Smooth muscle cell (in vitro differentiated cells): ENCODE measurements around the gene FUT2. TPM values are rescaled to one million over a fixed set of nuclear protein-coding genes. Genes with fewer than 3 reads are reported as not detected.

ENCODE experiments used
- DNase-seq: peaks from one replicate; lab custom pipeline; 2025; ENCODE audit not compliant: unreplicated experiment; lab: John Stamatoyannopoulos, UW
- H2AFZ ChIP-seq: fragments of 200-600 bp; sonication (generic); 2 replicates; pipeline ENCODE4 v1.6.0; 2016; ENCODE audit warnings: antibody characterized with exemption, low read depth, mild to moderate bottlenecking
- H3F3A ChIP-seq: fragments of 200-600 bp; sonication (generic); 2 replicates; pipeline ENCODE4 v1.6.0; 2017; ENCODE audit warnings: antibody characterized with exemption, low read depth
- H3K27ac ChIP-seq: fragments of 200-600 bp; sonication (generic); 2 replicates; pipeline ENCODE4 v1.5.1; 2016; ENCODE audit warnings: low read depth, mild to moderate bottlenecking
- H3K27me3 ChIP-seq: fragments of 200-600 bp; sonication (generic); 2 replicates; pipeline ENCODE4 v1.6.1; 2016; ENCODE audit warnings: low read depth, mild to moderate bottlenecking
- H3K36me3 ChIP-seq: fragments of 200-600 bp; sonication (generic); 2 replicates; pipeline ENCODE4 v1.5.1; 2016; ENCODE audit warnings: low read depth
- H3K4me1 ChIP-seq: fragments of 200-600 bp; sonication (generic); 2 replicates; pipeline ENCODE4 v1.5.1; 2016; ENCODE audit warnings: low read depth
- H3K4me2 ChIP-seq: fragments of 200-600 bp; sonication (generic); 2 replicates; pipeline ENCODE4 v1.6.0; 2016; ENCODE audit warnings: mild to moderate bottlenecking
- H3K4me3 ChIP-seq: fragments of 200-600 bp; sonication (generic); 2 replicates; pipeline ENCODE4 v1.5.1; 2016; ENCODE audit warnings: mild to moderate bottlenecking
- H3K79me2 ChIP-seq: fragments of 200-600 bp; sonication (generic); 2 replicates; pipeline ENCODE4 v1.6.0; 2016; ENCODE audit warnings: low read depth, mild to moderate bottlenecking
- H3K9ac ChIP-seq: fragments of 200-600 bp; sonication (generic); 2 replicates; pipeline ENCODE4 v1.6.0; 2016; ENCODE audit warnings: low read depth
- H3K9me3 ChIP-seq: fragments of 200-600 bp; sonication (generic); replicated peaks from 2 replicates; pipeline ENCODE4 v1.5.1; 2016; ENCODE audit warnings: low read depth
- H4K20me1 ChIP-seq: fragments of 200-600 bp; sonication (generic); 2 replicates; pipeline ENCODE4 v1.6.0; 2016; ENCODE audit warnings: low read depth
- CTCF ChIP-seq: fragments of 200-600 bp; sonication (generic); IDR thresholded peaks from 2 replicates; pipeline ENCODE4 v1.5.1; 2017; ENCODE audit warnings: borderline replicate concordance, mild to moderate bottlenecking, antibody characterized with exemption; ENCODE audit not compliant: insufficient read depth, poor library complexity, severe bottlenecking
- WGBS: methylation state at CpG from one replicate; pipeline ENCODE4 v1.1.7; 2016; ENCODE audit warnings: low lambda C conversion rate; 5-methylcytosine and 5-hydroxymethylcytosine counted together
- polyA plus RNA-seq: library from polyadenylated mRNA; unstranded; fragments of >200 nt; fragmentation: Nextera tagmentation; extraction: Ambion mirVana; gene quantifications from 2 replicates; pipeline ENCODE4 v1.2.1, GENCODE V29; 2016
- total RNA-seq: library from RNA; depleted of rRNA; stranded (reverse); fragments of >200 nt; gene quantifications from 2 replicates; pipeline ENCODE4 v1.2.3, GENCODE V29; 2014

Gene FUT2
- total and polyA plus RNA-seq, 2 experiments from 2014 or later = 0.18 to 1.1 TPM

GRCh38 chr19:48746110-48746509 lies 50.3 kb downstream of the FUT2 start:
- Histone ChIP-seq H3K4me2 (peak overlapping the region; percentile 85), H3K9ac (peak overlapping the region; percentile 41), H4K20me1 (no peaks in the 10 kb centered on the region), H2AFZ (no peak overlapping the region), H3K4me1 (no peaks in the 10 kb centered on the region), H3K27ac (peak overlapping the region; percentile 72), H3K27me3 (no peaks in the 10 kb centered on the region), H3F3A (peaks cover 3% of the 10 kb centered on the region), H3K9me3 (no peaks in the 10 kb centered on the region), H3K4me3 (no peak overlapping the region), H3K36me3 (no peaks in the 10 kb centered on the region), H3K79me2 (no peaks in the 10 kb centered on the region)
- WGBS = 95% methylated on average over 8 of the region's 8 CpGs
- no peak for DNase-seq
- TF ChIP-seq CTCF = no peak

- Histone ChIP-seq H4K20me1 (no peaks in the 10 kb centered on the region), H3K9me3 (no peaks in the 10 kb centered on the region), H2AFZ (peak within 1 kb of the TSS; percentile 96), H3K9ac (peak within 1 kb of the TSS; percentile 88), H3K79me2 (no peaks in the 10 kb centered on the region), H3F3A (peaks cover 3% of the 10 kb centered on the region), H3K36me3 (no peaks in the 10 kb centered on the region), H3K27ac (peak within 1 kb of the TSS; percentile 74), H3K4me1 (no peaks in the 10 kb centered on the region), H3K4me3 (peak within 1 kb of the TSS; percentile 75), H3K27me3 (peaks cover under 1% of the 10 kb centered on the region), H3K4me2 (peak within 1 kb of the TSS; percentile 85)
- 9% methylated on average over 30 of the region's 31 CpGs for WGBS
- DNase-seq = peak; percentile 73
- TF ChIP-seq CTCF = no peak
These were observed 51.2 kb downstream of the FUT2 start, which contains the start of gene IZUMO1 for GRCh38 chr19:48746738-48747575. Gene IZUMO1, minus strand, starts transcription at chr19:48746909. Its CDS starts 1,050 bp downstream, at chr19:48745859.

- Histone ChIP-seq H3K36me3 (no peaks in the 10 kb centered on the region), H3K4me1 (peaks cover 3% of the 10 kb centered on the region), H3K9ac (no peak overlapping the region), H3K4me3 (no peak overlapping the region), H3K9me3 (no peaks in the 10 kb centered on the region), H3K4me2 (no peak overlapping the region), H3F3A (peaks cover 6% of the 10 kb centered on the region), H4K20me1 (no peaks in the 10 kb centered on the region), H2AFZ (no peak overlapping the region), H3K27me3 (peaks cover 15% of the 10 kb centered on the region), H3K79me2 (no peaks in the 10 kb centered on the region), H3K27ac (no peak overlapping the region)
- no peak for TF ChIP-seq CTCF
- 87% methylated on average over 4 of the region's 4 CpGs for whole genome bisulfite sequencing
- DNase-seq = no peak
These were observed 53.9 kb downstream of the FUT2 start for GRCh38 chr19:48749571-48750198.
